Measurements from ENCODE around the gene ANKRA2.

GRCh38 chr5:73540192-73540591, 25.2 kb downstream of the ANKRA2 start:
- TF ChIP-seq, protein P1, sequence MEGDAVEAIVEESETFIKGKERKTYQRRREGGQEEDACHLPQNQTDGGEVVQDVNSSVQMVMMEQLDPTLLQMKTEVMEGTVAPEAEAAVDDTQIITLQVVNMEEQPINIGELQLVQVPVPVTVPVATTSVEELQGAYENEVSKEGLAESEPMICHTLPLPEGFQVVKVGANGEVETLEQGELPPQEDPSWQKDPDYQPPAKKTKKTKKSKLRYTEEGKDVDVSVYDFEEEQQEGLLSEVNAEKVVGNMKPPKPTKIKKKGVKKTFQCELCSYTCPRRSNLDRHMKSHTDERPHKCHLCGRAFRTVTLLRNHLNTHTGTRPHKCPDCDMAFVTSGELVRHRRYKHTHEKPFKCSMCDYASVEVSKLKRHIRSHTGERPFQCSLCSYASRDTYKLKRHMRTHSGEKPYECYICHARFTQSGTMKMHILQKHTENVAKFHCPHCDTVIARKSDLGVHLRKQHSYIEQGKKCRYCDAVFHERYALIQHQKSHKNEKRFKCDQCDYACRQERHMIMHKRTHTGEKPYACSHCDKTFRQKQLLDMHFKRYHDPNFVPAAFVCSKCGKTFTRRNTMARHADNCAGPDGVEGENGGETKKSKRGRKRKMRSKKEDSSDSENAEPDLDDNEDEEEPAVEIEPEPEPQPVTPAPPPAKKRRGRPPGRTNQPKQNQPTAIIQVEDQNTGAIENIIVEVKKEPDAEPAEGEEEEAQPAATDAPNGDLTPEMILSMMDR (conservative IDR thresholded peaks at IDR 0.05 in 1 of 2, IDR thresholded peaks at IDR 0.05 in 1 of 2; ENCODE audit: extremely low read depth in 1 of 2, insufficient read depth in 1 of 2, low read depth in 1 of 2, low read length in 2 of 2) = no peak
- TF ChIP-seq EZH2 (IDR thresholded peaks at IDR 0.05; ENCODE audit: borderline replicate concordance, low read length) = no peak
